ENCODE measurements around the gene CTNNA3.

GRCh38 chr10:66767707-66768106, 928.3 kb downstream of the CTNNA3 start:
- TF ChIP-seq CTCF (IDR thresholded peaks at IDR 0.05; ENCODE audit: low read depth, low read length, poor library complexity, severe bottlenecking), result no peak
- TF ChIP-seq EZH2phosphoT487 (IDR thresholded peaks at IDR 0.05; ENCODE audit: borderline replicate concordance, low read length), result no peak

Measured in DOHH2 (cell line).